ENCODE results near the gene DCAF10.
"Not testable (repeated sequence)": the region's sequence is repeated elsewhere in the genome, so short reads cannot be mapped to it uniquely, and the experiment has no call there.

DNA sequence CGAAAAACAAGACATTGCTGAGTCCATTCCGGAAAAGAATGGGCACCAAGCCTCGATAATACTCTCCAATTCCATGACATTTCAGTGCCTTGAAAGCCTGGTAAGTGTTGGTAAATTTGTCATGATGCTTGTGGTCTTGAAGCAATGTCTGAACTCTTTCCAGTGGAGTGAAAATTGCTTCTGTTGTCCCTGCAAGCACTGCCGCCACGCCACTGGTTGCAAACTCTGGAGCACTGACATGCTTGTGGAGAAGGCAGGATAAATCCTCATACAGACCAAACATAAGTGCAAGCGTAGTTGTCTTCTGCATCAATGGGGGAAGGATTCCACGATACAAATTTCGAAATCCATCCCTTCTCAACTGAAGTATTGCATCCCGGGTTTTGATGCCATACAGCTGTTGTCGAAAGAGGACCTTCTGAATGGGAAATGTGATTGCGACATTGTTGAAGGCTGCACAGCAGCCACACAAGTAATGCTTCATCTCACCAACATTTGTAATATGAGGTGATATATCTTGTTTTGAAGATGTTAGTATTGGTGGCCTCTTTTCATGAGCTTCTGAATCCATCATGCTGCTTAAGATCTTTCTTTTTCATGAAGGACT, 87.5 kb downstream of the DCAF10 start:
- not testable (repeated sequence) for TF ChIP-seq POLR2A (IDR thresholded peaks at IDR 0.05)
- TF ChIP-seq, protein P1, sequence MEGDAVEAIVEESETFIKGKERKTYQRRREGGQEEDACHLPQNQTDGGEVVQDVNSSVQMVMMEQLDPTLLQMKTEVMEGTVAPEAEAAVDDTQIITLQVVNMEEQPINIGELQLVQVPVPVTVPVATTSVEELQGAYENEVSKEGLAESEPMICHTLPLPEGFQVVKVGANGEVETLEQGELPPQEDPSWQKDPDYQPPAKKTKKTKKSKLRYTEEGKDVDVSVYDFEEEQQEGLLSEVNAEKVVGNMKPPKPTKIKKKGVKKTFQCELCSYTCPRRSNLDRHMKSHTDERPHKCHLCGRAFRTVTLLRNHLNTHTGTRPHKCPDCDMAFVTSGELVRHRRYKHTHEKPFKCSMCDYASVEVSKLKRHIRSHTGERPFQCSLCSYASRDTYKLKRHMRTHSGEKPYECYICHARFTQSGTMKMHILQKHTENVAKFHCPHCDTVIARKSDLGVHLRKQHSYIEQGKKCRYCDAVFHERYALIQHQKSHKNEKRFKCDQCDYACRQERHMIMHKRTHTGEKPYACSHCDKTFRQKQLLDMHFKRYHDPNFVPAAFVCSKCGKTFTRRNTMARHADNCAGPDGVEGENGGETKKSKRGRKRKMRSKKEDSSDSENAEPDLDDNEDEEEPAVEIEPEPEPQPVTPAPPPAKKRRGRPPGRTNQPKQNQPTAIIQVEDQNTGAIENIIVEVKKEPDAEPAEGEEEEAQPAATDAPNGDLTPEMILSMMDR (IDR thresholded peaks at IDR 0.05) = not testable (repeated sequence)

All from lower leg skin (tissue), 3 donors.